Measurements from ENCODE around the gene KIF17.

Gene KIF17

DNA sequence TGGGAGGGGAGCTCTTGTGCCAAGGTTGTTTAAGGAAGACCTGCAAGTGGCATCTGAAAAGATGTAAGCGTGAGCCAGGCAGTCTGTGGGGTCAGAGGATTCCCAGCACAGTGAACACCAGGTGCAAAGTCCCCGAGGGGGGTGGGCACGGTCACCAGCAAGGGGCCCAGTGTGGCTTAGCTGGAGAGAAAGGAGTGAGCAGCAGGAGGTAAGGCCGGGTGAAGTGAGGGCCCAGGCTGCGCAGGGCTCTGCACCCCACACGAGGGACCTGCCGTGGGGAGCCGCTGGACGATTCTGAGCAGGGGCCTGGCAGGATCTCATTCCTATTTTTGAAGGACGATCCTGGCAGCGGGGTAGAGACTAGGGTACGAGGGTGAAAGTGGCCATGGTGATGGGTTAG is 60.8 kb downstream of the KIF17 start:
- no peak for DNase-seq

DNA sequence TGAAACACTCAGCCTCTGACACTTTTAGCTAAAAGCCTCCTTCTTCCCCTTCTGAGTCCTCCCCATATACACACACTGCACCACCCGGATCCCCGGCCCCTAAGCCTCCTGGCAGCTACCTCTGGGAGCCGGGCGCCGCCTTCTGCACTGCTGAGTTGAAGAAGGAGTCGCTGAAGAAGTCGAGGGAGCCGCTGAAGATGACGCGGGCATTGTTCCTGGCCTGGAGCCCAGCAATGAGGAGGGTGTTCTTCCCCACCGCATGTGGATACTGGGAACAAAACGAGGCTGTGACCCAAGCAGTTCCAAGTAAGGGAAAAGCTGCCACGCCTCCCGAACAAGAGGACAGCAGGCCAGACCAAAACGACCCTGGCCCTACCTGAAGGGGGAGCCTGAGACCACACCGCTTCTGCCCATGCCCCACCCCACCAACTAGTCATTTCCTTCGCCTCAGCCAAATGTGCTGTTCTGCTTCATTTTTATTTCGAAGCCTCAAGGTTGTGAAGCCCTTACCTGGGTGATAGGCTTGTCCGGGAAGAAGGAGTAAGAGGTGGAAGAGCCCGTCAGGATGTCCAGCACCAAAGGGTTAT is 63.6 kb downstream of the KIF17 start:
- DNase-seq, result no peak

DNA sequence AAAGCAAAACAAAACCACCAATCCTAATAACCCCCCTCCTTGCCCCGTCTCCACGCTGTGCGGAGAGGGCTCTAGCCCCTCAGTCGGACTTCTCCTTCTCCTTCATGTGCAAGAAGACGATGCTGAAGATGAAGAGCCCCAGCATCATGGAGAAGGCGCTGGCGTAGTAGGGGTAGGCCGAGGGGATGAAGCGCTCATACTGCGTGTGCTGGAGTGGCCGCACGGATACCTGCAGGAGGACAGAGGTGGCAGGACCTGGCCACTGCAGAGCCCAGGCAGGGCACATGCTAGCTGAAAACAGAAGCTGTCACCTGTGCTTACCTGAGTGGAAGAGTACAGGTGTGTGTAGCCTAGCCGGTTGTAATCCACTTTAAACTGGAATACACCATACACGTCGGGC is 65.5 kb downstream of the KIF17 start:
- no peak for DNase-seq

DNA sequence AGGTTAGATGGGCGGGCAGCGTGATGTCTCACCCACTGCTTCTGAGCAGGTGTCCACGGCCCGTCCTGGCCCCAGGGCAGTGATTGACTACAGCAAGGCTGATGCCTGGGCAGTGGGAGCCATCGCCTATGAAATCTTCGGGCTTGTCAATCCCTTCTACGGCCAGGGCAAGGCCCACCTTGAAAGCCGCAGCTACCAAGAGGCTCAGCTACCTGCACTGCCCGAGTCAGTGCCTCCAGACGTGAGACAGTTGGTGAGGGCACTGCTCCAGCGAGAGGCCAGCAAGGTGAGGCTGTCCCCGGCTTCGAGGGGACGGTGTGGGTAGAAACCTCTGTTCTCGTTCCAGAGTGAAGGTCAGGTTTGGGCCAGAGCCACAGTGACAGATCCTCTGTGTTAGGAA is 68.9 kb downstream of the KIF17 start:
- no peak for DNase-seq

DNA sequence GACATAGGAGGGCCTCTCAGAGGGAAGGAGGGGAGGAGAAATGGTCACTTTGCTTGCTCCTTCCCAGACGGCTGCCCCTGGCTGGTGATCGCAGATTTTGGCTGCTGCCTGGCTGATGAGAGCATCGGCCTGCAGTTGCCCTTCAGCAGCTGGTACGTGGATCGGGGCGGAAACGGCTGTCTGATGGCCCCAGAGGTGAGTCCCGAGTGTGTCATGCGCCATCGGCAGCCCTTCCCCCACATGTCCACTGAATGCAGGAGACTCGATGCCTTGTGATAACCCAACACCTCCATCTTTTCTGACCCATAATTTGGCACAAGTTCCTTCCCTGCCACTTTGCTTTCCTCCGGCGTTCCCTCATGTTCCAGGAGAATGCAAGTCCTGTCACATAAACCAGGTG is 69.4 kb downstream of the KIF17 start:
- no peak for DNase-seq

DNA sequence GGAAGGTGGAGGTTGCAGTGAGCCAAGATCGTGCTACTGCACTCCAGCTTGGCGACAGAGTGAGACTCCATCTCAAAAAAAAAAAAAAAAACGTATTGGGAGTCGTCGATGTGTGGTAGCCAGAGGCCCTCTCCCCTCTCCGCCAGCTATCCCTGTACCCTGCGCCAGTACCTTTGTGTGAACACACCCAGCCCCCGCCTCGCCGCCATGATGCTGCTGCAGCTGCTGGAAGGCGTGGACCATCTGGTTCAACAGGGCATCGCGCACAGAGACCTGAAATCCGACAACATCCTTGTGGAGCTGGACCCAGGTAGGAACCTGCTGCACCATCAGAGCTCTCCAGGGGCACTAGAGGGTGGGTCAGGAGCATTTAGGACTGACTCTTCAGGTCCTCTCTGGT is 72.4 kb downstream of the KIF17 start:
- DNase-seq, result no peak

DNA sequence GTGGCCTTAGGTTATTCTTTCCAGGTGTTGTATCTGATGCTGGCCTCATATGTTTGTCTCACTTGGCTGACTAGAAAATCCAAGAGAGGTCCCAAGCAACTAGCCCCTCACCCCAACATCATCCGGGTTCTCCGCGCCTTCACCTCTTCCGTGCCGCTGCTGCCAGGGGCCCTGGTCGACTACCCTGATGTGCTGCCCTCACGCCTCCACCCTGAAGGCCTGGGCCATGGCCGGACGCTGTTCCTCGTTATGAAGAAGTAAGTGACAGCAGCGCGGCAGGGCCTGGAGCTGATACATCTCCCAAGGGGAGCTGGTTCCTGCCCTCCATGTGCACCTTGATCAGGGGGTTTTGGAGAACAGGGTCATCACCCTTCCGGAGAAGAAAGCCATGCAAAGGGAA is 73.4 kb downstream of the KIF17 start:
- DNase-seq, result no peak

DNA sequence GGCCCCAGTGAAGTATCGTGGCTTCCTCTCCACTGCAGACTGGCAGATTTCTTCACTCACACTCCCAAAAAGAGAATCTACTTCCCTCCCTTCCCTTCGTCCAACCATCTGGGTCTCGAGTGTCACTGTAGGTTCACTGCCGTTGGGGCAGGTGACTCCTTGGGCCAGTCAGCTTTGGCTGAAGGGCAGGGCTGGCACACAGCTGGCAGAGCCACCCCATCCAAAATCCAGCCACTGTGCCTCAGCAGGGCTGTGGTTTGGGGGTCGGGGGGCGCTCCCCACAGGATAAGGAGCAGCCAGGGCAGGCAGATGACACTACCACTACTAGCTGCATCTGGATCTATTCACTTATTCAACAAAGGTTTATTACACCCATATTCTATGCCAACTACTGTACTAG is 74.7 kb downstream of the KIF17 start:
- DNase-seq, result no peak

DNA sequence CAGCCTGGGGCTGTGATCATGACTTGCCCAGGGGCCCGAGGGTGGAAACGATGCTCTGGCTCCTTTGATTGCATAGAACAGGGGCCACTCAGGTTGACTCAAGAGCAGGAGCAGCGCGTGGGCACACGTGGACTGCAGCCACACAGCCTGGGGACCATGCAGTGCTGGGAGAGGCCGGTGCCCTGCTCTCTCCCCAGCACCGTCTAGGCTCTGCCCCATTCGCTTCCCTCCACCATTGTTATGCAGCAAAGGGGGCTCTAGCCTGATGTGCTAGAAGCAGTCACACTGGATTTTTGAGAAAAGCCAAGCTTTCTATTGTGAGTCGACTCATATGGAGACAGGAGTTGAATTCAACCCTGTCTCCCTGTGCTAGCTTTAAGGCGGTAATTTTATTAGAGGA is 75.8 kb downstream of the KIF17 start:
- no peak for DNase-seq

DNA sequence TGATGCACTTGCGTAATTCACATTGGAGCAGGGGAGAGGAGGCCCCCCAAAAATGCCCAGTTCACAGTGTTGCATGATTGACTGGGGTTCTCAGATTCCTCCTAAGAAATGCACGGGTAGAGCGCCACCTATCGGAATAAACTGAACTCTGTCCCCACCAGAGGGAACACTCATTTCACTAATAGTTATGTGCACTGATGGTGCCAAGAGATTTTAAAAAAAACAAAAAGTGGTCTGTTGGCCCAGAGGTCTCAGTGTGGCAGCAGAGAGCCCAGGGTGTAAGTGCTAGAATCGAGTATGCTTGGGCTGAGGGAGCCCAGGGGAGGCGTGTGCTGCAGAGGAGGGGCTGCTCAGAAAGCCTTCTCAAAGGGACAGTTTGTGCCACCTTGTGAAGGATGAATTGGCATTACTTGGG is 77.6 kb downstream of the KIF17 start:
- peak in 4 of 5 experiments; percentile 24 to 76 (median 39) for DNase-seq

DNA sequence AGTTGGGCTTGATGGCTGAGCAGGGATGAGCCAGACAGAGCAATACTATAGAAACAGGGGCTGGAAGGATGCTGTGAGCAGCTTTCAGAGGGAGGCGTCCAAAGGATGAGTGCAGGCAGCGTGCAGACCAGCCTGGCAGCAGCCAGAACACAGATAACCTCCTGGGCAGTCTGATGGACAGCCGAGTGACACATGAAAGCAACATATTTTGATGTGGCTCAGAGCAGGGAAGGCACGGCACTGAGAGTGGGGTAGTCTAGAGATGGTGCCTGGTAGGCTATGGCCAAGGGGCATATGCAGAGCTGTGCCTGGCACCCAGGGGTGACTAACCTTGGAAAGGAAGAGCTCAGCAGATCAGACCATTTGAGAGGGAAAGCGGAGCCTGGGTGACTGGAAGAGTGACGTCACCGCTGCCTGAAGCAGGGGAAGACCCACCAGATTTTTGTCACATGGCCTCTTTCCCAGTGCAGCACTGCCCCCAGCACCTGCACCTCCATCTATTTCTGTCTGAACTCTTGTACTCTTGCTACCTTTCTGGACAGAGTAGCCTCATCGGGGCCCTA is 80.9 kb downstream of the KIF17 start:
- DNase-seq, result no peak

DNA sequence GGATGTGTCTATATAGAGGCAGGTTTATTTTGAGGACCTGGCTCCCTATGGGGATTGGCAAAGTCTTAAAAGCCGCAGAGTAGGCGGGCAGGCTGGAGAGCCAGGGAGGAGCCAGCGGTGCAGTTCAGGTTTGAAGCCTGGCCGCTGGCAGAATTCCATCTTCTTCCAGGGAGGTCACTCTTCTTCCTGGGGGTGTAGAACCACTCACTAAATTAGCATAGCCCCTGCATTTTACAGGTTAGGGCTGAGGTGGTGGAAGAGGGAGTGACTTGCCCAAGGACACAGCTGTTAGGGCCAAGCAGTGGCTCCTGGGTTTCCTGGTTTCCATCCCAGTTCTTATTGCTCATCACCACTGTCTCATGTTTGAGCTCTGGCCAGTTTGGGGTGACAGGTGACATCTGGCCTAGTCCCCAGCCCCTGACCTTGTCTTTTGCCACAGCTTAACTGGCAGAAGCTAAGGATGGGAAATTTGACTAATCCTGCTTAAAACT is 83.2 kb downstream of the KIF17 start:
- peak in 3 of 5 experiments; percentile 5 to 68 (median 12) for DNase-seq

DNA sequence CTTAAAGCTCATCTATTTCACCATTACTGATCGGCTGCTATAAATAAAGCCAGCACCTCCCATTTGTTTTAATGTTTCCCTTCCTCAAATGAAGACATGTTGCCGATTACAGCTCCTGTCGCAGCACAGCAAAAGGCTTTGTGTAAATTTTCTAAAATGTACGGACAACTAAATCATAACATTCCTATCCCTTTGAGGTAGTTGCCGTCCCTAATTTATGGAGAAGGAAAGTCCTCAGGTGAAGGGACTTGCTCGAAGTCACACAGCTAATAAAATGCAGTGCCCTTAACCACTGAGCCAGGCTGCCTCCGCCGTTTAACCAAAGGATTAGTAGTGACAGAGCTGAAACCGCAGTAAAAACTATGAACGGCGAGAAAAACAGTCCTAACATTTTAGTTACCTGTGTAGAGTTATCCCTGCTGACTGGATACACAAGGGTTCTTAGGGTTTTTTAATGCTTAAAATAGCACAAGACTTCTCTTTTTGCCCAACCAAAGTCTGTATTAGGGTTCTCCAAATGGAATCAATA is 83.7 kb downstream of the KIF17 start:
- peak in 1 of 5 experiments; percentile 42 for DNase-seq

DNA sequence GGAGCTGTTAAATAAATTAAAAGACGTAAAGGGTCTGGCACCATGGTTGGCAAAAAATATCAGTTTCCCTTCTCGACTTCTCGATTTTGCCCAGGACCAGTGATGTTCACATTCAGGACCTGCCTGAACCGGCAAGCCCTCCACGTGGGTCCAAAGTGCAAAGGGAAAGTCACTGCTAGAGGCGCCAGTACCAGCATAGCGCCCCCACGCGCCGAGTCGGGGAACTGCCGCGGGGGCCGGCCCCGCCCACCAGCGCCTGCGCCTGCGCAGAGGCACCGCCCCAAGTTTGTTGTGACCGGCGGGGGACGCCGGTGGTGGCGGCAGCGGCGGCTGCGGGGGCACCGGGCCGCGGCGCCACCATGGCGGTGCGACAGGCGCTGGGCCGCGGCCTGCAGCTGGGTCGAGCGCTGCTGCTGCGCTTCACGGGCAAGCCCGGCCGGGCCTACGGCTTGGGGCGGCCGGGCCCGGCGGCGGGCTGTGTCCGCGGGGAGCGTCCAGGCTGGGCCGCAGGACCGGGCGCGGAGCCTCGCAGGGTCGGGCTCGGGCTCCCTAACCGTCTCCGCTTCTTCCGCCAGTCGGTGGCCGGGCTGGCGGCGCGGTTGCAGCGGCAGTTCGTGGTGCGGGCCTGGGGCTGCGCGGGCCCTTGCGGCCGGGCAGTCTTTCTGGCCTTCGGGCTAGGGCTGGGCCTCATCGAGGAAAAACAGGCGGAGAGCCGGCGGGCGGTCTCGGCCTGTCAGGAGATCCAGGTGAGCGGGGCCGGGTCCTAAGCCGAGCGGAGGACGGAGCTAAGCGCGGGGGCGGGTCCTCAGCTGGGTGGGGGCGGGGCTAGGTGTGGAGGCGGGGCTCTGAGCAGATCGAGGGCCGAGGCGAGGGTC is 84.4 kb downstream of the KIF17 start, which contains the start of gene PINK1:
Gene PINK1 (plus strand): TSS at position 269 of the 875 bp plus-strand sequence. CDS start 91 bp downstream, at position 360.
- DNase-seq, result peak; percentile 76 to 83 (median 81)

DNA sequence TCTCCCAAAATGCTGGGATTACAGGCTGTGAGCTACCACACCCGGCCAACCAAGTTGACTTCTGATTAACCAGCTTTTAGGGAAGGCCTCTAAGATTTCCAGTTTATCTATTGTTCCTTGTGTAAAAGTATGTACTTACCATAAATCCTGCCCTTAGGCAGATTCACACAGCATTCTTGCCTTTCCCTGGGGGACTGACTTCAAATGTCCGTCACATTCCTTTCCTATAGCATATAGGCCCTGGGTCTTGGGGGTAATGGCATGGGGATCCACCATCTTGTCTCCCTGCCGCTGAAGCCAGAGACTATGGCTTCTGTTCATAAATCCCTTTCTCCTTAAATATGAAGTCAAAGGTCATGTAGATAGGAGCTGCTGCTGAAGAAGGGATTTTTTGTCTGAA is 85.4 kb downstream of the KIF17 start:
- no peak for DNase-seq

DNA sequence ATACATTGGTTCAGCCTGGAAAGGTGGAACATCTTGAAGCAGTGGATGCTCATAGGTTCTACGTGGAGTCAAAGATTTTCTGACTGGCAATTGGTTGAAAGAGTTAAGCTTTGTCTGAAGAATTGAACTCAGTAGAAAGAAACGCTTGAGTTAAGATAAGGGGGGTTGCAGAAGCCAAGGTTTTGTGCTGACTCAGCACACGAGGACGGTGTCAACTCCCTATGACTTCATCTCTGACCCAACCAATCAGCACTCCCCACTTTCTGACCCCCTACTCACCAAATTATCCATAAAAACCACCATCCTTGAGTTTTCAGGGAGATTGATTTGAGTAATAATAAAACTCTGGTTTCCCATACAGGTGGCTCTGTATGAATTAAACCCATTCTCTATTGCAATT is 87.1 kb downstream of the KIF17 start:
- DNase-seq, result no peak

DNA sequence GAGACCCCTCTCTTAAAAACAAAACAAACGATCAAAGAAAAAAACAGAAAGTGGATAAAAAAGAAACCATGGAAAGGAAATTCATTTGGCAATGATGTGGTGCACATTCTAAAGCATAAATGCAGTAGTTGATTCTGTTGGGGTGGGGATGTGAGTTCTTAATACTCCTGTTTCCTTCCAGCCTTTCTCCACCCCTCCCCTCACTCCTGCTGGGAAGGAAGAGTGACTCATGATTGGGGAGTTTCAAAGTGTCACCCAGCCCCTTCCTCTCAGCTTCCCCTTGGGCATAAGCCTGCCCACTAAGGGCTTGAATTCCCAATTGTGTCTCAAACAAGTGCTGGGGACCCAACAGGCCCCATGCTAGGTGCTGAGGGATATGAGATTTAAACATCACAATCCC is 91.3 kb downstream of the KIF17 start:
- no peak for DNase-seq

DNA sequence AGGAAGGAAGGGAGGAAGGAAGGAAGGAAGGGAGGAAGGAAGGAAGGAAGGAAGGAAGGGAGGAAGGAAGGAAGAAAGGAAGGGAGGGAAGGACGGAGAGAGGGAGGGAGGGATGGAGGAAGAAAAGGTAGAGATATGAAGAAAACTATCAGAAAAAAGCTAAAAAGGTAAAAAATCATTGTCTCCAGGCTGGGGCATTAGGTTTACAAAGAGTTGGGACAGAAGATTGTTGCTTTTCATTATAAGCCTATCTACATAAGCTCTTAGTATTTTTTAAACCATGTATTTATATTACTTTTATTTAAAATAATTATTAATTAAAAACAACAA is 91.7 kb downstream of the KIF17 start:
- no peak for DNase-seq

DNA sequence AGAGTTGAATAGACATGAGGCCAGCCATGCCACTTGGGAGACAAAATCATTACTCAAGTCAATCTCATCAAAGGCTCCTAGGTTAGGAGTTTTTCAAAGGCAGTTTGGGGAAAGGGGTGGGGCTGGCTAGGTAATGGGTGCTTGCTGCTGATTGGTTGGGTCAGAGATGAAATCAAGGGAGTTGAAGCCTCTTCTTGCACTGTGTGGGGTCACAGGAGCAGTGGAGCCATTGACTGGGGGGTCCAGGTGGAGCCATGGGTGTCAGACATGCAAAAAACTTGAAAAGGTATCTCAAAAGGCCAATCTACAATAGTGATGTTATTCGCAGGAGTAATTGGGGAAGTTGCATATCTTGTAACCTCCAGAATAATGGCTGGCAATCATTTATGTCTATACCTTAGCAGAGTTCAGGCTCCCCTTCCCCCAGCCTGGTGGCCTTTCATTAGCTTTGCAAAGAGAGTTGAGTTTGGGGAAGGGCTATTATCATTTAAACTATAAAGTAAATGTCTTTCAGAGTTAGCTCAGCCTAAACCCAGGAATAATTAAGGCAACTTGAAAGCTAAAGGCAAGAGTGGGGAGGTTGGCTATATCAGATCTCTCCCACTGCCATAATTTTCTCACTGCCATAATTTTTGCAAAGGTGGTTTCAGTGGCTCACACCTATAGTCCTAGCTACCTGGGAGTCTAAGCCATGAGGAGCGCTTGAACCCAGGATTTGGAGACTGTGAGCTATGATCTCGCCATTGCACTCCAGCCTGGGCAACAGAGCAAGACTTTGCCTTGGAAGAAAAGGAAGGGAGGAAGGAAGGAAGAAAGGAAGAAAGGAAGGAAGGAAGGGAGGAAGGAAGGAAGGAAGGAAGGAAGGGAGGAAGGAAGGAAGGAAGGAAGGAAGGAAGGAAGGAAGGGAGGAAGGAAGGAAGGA is 92.4 kb downstream of the KIF17 start:
- no peak for DNase-seq

DNA sequence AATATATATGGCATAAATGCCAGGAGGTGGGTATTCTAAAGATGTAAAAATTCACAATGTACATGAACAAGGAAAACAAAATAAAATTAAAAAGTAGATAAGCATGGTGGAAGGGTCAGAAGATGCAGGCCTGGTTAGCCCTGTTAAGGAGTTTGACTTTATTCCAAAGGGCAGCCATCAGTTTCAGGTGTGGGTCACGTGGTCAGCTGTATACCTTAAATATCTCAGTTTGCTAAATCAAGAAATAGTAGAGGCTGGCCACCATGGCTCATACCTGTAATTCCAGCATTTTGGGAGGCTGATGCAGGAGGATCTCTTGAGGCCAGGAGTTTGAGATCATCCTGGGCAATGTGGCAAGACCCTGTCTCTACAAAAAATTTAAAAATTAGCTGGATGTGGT is 93.1 kb downstream of the KIF17 start:
- no peak for DNase-seq

DNA sequence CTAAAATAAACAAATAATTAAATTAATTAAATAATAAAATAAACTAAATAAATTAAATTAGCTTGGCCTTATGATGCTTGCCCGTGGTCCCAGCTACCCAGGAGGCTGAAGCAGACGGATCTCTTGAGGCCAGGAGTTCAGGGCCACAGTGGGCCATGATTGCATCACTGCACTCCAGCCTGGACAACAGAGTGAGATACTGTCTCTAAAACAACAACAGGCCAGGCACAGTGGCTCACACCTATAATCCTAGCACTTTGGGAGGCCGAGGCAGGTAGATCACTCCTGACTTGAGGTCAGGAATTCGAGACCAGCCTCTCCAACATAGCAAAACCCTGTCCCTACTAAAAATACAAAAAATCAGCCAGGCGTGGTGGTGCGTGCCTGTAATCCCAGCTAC is 96.8 kb downstream of the KIF17 start:
- DNase-seq, result no peak

DNA sequence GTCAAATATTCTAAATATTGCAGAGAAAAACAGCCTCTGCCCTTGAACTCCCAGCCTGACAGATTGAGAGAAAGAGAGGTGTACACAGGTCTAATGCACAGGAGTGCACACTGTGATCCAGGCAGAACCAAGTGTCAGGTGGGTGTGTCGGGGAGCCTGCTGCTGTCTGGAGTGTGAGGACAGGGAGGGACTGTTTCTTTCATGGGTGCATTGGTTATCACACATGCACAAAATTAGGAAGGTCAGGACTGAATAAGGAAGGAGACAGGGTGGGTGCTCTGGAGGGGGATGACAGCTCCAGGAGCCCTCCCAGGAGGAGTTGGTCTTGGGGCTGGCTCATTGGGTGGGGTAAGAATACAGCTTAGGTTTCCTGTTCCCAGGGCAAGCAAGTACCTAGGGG is 97.8 kb downstream of the KIF17 start:
- DNase-seq, result no peak

DNA sequence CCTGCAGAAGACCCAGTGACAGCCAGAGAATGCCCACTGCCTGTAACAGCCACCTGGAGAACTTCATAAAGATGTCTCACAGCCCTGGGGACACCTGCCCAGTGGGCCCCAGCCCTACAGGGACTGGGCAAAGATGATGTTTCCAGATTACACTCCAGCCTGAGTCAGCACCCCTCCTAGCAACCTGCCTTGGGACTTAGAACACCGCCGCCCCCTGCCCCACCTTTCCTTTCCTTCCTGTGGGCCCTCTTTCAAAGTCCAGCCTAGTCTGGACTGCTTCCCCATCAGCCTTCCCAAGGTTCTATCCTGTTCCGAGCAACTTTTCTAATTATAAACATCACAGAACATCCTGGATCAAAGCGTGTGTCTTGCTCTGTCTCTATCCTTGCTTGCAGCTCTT is 99.3 kb downstream of the KIF17 start:
- no peak for DNase-seq
